ENCODE measurements around the gene ENAM.

DNA sequence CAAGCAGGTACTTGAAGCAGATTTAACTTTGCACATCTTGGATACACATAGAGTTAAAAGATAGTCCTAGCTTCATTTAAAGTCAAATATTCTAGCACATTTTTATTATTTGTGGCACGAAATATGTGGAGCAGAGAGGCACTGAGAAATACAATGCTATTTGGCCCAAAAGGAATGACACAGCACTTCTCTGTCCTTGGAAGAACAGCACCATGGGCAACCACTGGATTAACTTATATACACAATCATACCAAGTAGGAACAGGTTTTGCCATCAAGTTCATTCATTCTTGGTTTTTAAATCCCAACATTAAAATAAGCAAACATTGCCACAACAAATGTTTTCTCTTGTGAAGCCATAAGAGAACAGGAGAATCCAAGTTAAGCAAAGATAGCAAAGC is 924 bp upstream of the ENAM start:
- TF ChIP-seq, protein P1, sequence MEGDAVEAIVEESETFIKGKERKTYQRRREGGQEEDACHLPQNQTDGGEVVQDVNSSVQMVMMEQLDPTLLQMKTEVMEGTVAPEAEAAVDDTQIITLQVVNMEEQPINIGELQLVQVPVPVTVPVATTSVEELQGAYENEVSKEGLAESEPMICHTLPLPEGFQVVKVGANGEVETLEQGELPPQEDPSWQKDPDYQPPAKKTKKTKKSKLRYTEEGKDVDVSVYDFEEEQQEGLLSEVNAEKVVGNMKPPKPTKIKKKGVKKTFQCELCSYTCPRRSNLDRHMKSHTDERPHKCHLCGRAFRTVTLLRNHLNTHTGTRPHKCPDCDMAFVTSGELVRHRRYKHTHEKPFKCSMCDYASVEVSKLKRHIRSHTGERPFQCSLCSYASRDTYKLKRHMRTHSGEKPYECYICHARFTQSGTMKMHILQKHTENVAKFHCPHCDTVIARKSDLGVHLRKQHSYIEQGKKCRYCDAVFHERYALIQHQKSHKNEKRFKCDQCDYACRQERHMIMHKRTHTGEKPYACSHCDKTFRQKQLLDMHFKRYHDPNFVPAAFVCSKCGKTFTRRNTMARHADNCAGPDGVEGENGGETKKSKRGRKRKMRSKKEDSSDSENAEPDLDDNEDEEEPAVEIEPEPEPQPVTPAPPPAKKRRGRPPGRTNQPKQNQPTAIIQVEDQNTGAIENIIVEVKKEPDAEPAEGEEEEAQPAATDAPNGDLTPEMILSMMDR (IDR thresholded peaks at IDR 0.05), result no peak
- TF ChIP-seq FOXS1 (CRISPR knock-in tag; IDR thresholded peaks at IDR 0.05) (no peak), POLR2A (IDR thresholded peaks at IDR 0.05; ENCODE audit: low read length) (no peak), PHF8 (IDR thresholded peaks at IDR 0.05; ENCODE audit: borderline replicate concordance, low read depth) (no peak), POLR2AphosphoS2 (conservative IDR thresholded peaks at IDR 0.05; ENCODE audit: low read length) (no peak), EP300 (IDR thresholded peaks at IDR 0.05) (no peak)
- TF ChIP-seq, protein P2, sequence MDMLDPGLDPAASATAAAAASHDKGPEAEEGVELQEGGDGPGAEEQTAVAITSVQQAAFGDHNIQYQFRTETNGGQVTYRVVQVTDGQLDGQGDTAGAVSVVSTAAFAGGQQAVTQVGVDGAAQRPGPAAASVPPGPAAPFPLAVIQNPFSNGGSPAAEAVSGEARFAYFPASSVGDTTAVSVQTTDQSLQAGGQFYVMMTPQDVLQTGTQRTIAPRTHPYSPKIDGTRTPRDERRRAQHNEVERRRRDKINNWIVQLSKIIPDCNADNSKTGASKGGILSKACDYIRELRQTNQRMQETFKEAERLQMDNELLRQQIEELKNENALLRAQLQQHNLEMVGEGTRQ (IDR thresholded peaks at IDR 0.05), result no peak
